NCI-H460 (cell line): ENCODE results near the gene LY6G6F. TPM values are rescaled to one million over a fixed set of nuclear protein-coding genes. Genes with fewer than 3 reads are reported as not detected.
A peak's percentile ranks its signal among the peaks of the same experiment; 100 is the strongest.

Source experiments
- DNase-seq: peaks from one replicate; pipeline ENCODE4 v3.0.0-alpha.2; 2016; ENCODE audit warnings: low read depth; ENCODE audit errors: extremely low read depth
- total RNA-seq: library from RNA; depleted of rRNA; stranded (reverse); fragments of >200 nt; shearing (Covaris generic); gene quantifications from 2 replicates; pipeline ENCODE4 v1.2.3, GENCODE V29; 2014

Gene LY6G6F
- total RNA-seq, 1 experiment from 2014 or later = not detected

- DNase-seq = no peak
Observed at GRCh38 chr6:31676322-31676903, 30.3 kb upstream of the LY6G6F start.

GRCh38 chr6:31676904-31677303 lies 29.8 kb upstream of the LY6G6F start:
- DNase-seq = no peak

- DNase-seq = no peak
Observed at GRCh38 chr6:31677955-31678354, 28.7 kb upstream of the LY6G6F start.

- peak; percentile 55 for DNase-seq
Observed at GRCh38 chr6:31680226-31681134, 26.2 kb upstream of the LY6G6F start, which contains the start of gene LY6G5C. Gene LY6G5C (minus strand): TSS chr6:31681067. CDS start chr6:31680373, 694 bp downstream.

GRCh38 chr6:31681135-31681671 lies 25.5 kb upstream of the LY6G6F start:
- DNase-seq = no peak

GRCh38 chr6:31683591-31683990 lies 23.1 kb upstream of the LY6G6F start:
- DNase-seq = no peak

GRCh38 chr6:31686483-31686882 lies 20.2 kb upstream of the LY6G6F start:
- DNase-seq = no peak

GRCh38 chr6:31687321-31687720 lies 19.3 kb upstream of the LY6G6F start:
- DNase-seq = no peak

- DNase-seq = no peak
Observed at GRCh38 chr6:31687860-31688693, 18.6 kb upstream of the LY6G6F start.

- DNase-seq = no peak
Observed at GRCh38 chr6:31689249-31690110, 17.2 kb upstream of the LY6G6F start.

GRCh38 chr6:31690231-31691077 lies 16.2 kb upstream of the LY6G6F start:
- no peak for DNase-seq

GRCh38 chr6:31691078-31691463 lies 15.6 kb upstream of the LY6G6F start:
- no peak for DNase-seq

GRCh38 chr6:31691564-31692108 lies 15.0 kb upstream of the LY6G6F start:
- DNase-seq = no peak

GRCh38 chr6:31692353-31692752 lies 14.3 kb upstream of the LY6G6F start:
- DNase-seq = no peak

GRCh38 chr6:31692886-31693285 lies 13.8 kb upstream of the LY6G6F start:
- no peak for DNase-seq

GRCh38 chr6:31693535-31693934 lies 13.1 kb upstream of the LY6G6F start:
- DNase-seq = no peak

GRCh38 chr6:31697555-31697954 lies 9.1 kb upstream of the LY6G6F start:
- no peak for DNase-seq

GRCh38 chr6:31700740-31701401 lies 5.8 kb upstream of the LY6G6F start:
- DNase-seq = no peak
